SK-N-SH (cell line): Measurements from ENCODE around the gene INPP5J.

Experiments
- CHD2 ChIP-seq: fragments of 150-350 bp; IDR thresholded peaks from 2 replicates; pipeline ENCODE4 v1.6.1; 2018; ENCODE audit warnings: low read length; ENCODE audit not compliant: partially characterized antibody
- EP300 ChIP-seq, 2 experiments: IDR thresholded peaks; 2 replicates each; pipeline versions ENCODE4 v1.4.0 to v1.6.1; 2012; ENCODE audit warnings: borderline replicate concordance in 1 of 2, low read depth in 1 of 2, low read length in 1 of 2
- POLR2AphosphoS5 ChIP-seq: IDR thresholded peaks from 2 replicates; pipeline ENCODE4 v1.6.1; 2012; ENCODE audit warnings: low read depth, low read length
- RFX5 ChIP-seq: IDR thresholded peaks from 2 replicates; pipeline ENCODE4 v1.6.1; 2012; ENCODE audit warnings: mild to moderate bottlenecking, improper control_type of control experiment, low read length
- SMC3 ChIP-seq: IDR thresholded peaks from 2 replicates; pipeline ENCODE4 v1.6.1; 2012; ENCODE audit warnings: low read depth, low read length, improper control_type of control experiment
- TF ChIP-seq, protein P1 (sequence below): fragments of 200-600 bp; sonication (generic); IDR thresholded peaks from 2 replicates; pipeline ENCODE4 v1.6.1; 2017; ENCODE audit warnings: antibody characterized with exemption, mild to moderate bottlenecking, moderate library complexity
- TF ChIP-seq, protein P2 (sequence below): IDR thresholded peaks from 2 replicates; pipeline ENCODE4; 2012
- TF ChIP-seq, protein P3 (sequence below): fragments of 150-350 bp; IDR thresholded peaks from 2 replicates; pipeline ENCODE4 v1.6.1; 2016; ENCODE audit warnings: mild to moderate bottlenecking, low read depth, low read length
- TF ChIP-seq, protein P4 (sequence below): IDR thresholded peaks from 2 replicates; pipeline ENCODE4 v1.4.0; 2012; ENCODE audit warnings: low read depth
- TF ChIP-seq, protein P5 (sequence below): IDR thresholded peaks from 2 replicates; pipeline ENCODE4 v1.6.1; 2012; ENCODE audit warnings: mild to moderate bottlenecking, low read depth, low read length, moderate library complexity

DNA sequence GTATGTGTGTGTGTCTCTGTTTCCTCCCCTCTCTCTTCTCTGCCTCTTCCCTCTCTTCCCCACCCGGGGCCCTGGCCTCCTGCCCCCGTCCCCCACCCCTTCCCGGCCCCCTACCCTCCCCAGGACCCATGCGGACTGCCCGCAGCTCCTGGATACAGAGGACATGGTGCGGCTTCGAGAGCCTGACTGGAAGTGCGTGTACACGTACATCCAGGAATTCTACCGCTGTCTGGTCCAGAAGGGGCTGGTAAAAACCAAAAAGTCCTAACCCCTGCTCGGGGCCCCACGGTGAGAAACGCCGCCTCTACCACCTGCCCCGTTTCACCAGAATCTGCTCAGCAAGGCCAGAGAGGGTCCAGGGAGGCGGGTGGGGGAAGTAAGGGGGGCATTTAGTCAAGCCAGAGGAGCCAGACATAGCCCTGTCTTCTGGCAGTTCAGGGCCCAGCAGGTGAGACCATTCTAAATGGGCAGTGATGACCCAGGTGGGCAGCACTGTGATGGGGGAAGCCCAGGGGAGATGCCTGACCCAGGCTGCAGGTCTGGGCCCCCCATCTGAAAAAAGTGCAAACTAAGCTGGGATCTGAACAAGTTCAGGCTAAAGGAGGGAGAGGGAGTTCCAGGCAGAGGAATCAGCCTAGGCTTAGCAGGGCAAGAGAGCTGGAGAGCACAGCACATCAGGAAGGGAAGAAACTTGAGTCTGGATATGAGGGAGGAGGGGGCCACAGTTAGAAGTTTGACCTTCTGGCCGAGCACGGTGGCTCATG lies 21.8 kb upstream of the INPP5J start:
- TF ChIP-seq SMC3: no peak
- TF ChIP-seq, protein P1, sequence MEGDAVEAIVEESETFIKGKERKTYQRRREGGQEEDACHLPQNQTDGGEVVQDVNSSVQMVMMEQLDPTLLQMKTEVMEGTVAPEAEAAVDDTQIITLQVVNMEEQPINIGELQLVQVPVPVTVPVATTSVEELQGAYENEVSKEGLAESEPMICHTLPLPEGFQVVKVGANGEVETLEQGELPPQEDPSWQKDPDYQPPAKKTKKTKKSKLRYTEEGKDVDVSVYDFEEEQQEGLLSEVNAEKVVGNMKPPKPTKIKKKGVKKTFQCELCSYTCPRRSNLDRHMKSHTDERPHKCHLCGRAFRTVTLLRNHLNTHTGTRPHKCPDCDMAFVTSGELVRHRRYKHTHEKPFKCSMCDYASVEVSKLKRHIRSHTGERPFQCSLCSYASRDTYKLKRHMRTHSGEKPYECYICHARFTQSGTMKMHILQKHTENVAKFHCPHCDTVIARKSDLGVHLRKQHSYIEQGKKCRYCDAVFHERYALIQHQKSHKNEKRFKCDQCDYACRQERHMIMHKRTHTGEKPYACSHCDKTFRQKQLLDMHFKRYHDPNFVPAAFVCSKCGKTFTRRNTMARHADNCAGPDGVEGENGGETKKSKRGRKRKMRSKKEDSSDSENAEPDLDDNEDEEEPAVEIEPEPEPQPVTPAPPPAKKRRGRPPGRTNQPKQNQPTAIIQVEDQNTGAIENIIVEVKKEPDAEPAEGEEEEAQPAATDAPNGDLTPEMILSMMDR: no peak
- TF ChIP-seq POLR2AphosphoS5: no peak
- no peak for TF ChIP-seq EP300 (IDR thresholded peaks at IDR 0.05; ENCODE audit: borderline replicate concordance in 1 of 2, low read depth in 1 of 2, low read length in 1 of 2)
- TF ChIP-seq, protein P2, sequence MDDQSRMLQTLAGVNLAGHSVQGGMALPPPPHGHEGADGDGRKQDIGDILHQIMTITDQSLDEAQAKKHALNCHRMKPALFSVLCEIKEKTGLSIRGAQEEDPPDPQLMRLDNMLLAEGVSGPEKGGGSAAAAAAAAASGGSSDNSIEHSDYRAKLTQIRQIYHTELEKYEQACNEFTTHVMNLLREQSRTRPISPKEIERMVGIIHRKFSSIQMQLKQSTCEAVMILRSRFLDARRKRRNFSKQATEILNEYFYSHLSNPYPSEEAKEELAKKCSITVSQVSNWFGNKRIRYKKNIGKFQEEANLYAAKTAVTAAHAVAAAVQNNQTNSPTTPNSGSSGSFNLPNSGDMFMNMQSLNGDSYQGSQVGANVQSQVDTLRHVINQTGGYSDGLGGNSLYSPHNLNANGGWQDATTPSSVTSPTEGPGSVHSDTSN: no peak
- TF ChIP-seq, protein P3, sequence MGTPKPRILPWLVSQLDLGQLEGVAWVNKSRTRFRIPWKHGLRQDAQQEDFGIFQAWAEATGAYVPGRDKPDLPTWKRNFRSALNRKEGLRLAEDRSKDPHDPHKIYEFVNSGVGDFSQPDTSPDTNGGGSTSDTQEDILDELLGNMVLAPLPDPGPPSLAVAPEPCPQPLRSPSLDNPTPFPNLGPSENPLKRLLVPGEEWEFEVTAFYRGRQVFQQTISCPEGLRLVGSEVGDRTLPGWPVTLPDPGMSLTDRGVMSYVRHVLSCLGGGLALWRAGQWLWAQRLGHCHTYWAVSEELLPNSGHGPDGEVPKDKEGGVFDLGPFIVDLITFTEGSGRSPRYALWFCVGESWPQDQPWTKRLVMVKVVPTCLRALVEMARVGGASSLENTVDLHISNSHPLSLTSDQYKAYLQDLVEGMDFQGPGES: no peak
- TF ChIP-seq, protein P4, sequence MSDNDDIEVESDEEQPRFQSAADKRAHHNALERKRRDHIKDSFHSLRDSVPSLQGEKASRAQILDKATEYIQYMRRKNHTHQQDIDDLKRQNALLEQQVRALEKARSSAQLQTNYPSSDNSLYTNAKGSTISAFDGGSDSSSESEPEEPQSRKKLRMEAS: no peak
- TF ChIP-seq, protein P5, sequence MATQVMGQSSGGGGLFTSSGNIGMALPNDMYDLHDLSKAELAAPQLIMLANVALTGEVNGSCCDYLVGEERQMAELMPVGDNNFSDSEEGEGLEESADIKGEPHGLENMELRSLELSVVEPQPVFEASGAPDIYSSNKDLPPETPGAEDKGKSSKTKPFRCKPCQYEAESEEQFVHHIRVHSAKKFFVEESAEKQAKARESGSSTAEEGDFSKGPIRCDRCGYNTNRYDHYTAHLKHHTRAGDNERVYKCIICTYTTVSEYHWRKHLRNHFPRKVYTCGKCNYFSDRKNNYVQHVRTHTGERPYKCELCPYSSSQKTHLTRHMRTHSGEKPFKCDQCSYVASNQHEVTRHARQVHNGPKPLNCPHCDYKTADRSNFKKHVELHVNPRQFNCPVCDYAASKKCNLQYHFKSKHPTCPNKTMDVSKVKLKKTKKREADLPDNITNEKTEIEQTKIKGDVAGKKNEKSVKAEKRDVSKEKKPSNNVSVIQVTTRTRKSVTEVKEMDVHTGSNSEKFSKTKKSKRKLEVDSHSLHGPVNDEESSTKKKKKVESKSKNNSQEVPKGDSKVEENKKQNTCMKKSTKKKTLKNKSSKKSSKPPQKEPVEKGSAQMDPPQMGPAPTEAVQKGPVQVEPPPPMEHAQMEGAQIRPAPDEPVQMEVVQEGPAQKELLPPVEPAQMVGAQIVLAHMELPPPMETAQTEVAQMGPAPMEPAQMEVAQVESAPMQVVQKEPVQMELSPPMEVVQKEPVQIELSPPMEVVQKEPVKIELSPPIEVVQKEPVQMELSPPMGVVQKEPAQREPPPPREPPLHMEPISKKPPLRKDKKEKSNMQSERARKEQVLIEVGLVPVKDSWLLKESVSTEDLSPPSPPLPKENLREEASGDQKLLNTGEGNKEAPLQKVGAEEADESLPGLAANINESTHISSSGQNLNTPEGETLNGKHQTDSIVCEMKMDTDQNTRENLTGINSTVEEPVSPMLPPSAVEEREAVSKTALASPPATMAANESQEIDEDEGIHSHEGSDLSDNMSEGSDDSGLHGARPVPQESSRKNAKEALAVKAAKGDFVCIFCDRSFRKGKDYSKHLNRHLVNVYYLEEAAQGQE: no peak
- TF ChIP-seq RFX5: no peak
- TF ChIP-seq CHD2: no peak
